Lower leg skin (tissue), 3 donors: Measurements from ENCODE around the gene CFAP73.

Experiments used
- POLR2A ChIP-seq, 2 donors: fragments of 450-650 bp; IDR thresholded peaks; one replicate each; pipeline ENCODE4 v1.6.1; 2016 to 2017; ENCODE audit warnings: antibody characterized with exemption in 2 of 2, mild to moderate bottlenecking in 1 of 2, moderate library complexity in 1 of 2
- TF ChIP-seq, protein P1 (sequence below), 3 donors: fragments of 450-650 bp; IDR thresholded peaks; one replicate each; pipeline ENCODE4 v1.5.1; 2016; ENCODE audit warnings: antibody characterized with exemption in 3 of 3, mild to moderate bottlenecking in 3 of 3, moderate library complexity in 2 of 3

- TF ChIP-seq, protein P1, sequence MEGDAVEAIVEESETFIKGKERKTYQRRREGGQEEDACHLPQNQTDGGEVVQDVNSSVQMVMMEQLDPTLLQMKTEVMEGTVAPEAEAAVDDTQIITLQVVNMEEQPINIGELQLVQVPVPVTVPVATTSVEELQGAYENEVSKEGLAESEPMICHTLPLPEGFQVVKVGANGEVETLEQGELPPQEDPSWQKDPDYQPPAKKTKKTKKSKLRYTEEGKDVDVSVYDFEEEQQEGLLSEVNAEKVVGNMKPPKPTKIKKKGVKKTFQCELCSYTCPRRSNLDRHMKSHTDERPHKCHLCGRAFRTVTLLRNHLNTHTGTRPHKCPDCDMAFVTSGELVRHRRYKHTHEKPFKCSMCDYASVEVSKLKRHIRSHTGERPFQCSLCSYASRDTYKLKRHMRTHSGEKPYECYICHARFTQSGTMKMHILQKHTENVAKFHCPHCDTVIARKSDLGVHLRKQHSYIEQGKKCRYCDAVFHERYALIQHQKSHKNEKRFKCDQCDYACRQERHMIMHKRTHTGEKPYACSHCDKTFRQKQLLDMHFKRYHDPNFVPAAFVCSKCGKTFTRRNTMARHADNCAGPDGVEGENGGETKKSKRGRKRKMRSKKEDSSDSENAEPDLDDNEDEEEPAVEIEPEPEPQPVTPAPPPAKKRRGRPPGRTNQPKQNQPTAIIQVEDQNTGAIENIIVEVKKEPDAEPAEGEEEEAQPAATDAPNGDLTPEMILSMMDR (IDR thresholded peaks at IDR 0.05): no peak
- no peak for TF ChIP-seq POLR2A (IDR thresholded peaks at IDR 0.05)
These were observed 41.7 kb downstream of the CFAP73 start for GRCh38 chr12:113191227-113191626.
